Measurements from ENCODE around the gene BTF3L4.

DNA sequence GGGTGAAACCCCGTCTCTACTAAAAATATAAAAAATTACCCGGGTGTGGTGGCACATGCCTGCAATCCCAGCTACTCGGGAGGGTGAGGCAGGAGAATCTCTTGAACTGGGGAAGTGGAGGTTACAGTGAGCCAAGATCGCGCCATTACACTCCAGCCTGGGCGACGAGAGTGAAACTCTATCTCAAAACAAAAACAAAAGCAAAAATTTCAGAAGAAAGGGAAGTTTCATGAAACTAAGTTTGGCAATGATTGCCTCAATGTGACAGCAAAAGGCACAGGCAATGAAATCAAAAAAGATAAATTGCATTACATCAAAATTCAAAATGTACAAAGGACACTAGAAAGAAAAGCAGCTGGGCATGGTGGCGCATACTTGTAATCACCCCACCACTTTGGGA lies 40.1 kb downstream of the BTF3L4 start:
- TF ChIP-seq, protein P1, sequence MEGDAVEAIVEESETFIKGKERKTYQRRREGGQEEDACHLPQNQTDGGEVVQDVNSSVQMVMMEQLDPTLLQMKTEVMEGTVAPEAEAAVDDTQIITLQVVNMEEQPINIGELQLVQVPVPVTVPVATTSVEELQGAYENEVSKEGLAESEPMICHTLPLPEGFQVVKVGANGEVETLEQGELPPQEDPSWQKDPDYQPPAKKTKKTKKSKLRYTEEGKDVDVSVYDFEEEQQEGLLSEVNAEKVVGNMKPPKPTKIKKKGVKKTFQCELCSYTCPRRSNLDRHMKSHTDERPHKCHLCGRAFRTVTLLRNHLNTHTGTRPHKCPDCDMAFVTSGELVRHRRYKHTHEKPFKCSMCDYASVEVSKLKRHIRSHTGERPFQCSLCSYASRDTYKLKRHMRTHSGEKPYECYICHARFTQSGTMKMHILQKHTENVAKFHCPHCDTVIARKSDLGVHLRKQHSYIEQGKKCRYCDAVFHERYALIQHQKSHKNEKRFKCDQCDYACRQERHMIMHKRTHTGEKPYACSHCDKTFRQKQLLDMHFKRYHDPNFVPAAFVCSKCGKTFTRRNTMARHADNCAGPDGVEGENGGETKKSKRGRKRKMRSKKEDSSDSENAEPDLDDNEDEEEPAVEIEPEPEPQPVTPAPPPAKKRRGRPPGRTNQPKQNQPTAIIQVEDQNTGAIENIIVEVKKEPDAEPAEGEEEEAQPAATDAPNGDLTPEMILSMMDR (IDR thresholded peaks at IDR 0.05; ENCODE audit: insufficient read depth, low read length, poor library complexity, severe bottlenecking), result no peak
- no peak for TF ChIP-seq EZH2phosphoT487 (conservative IDR thresholded peaks at IDR 0.05; ENCODE audit: low read length)
